Measurements from ENCODE around the gene ETNK1.

DNA sequence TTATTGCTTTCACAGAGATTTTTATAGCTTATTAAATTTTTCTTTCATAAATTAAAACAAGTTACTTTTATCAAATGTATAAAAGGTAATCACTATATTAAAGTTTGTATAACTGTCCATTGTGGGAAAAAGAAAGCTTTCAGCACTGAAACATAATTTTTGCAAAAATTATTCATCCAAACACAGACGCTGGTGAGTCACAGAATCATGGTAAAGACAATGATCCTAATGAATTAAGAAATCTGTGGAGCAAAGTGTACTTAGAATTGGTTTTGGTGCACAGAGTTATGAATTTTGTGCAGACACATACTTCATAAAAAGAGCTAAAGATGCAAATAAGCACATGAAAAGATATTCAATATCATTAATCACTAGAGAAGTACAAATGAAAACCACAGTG is 48.9 kb upstream of the ETNK1 start:
- no peak for TF ChIP-seq RAD21 (conservative IDR thresholded peaks at IDR 0.05 in 1 of 2, IDR thresholded peaks at IDR 0.05 in 1 of 2)
- TF ChIP-seq, protein P1, sequence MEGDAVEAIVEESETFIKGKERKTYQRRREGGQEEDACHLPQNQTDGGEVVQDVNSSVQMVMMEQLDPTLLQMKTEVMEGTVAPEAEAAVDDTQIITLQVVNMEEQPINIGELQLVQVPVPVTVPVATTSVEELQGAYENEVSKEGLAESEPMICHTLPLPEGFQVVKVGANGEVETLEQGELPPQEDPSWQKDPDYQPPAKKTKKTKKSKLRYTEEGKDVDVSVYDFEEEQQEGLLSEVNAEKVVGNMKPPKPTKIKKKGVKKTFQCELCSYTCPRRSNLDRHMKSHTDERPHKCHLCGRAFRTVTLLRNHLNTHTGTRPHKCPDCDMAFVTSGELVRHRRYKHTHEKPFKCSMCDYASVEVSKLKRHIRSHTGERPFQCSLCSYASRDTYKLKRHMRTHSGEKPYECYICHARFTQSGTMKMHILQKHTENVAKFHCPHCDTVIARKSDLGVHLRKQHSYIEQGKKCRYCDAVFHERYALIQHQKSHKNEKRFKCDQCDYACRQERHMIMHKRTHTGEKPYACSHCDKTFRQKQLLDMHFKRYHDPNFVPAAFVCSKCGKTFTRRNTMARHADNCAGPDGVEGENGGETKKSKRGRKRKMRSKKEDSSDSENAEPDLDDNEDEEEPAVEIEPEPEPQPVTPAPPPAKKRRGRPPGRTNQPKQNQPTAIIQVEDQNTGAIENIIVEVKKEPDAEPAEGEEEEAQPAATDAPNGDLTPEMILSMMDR (IDR thresholded peaks at IDR 0.05), result no peak
- TF ChIP-seq REST (IDR thresholded peaks at IDR 0.05), result no peak
- no peak for TF ChIP-seq FOSL2 (IDR thresholded peaks at IDR 0.05)
- TF ChIP-seq FOSL2 (CRISPR knock-in tag; IDR thresholded peaks at IDR 0.05), result no peak
- TF ChIP-seq POLR2A (IDR thresholded peaks at IDR 0.05; ENCODE audit: low read length), result no peak
- TF ChIP-seq JUN (IDR thresholded peaks at IDR 0.05), result no peak
- no peak for TF ChIP-seq MAZ (IDR thresholded peaks at IDR 0.05; ENCODE audit: borderline replicate concordance, low read depth, low read length)
- TF ChIP-seq E2F6 (IDR thresholded peaks at IDR 0.05; ENCODE audit: borderline replicate concordance, low read depth), result no peak
- no peak for TF ChIP-seq EP300 (IDR thresholded peaks at IDR 0.05)
- no peak for TF ChIP-seq CHD2 (IDR thresholded peaks at IDR 0.05; ENCODE audit: low read length, partially characterized antibody)
- TF ChIP-seq, protein P2, sequence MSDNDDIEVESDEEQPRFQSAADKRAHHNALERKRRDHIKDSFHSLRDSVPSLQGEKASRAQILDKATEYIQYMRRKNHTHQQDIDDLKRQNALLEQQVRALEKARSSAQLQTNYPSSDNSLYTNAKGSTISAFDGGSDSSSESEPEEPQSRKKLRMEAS (IDR thresholded peaks at IDR 0.05), result no peak
- TF ChIP-seq ESRRA (IDR thresholded peaks at IDR 0.05; ENCODE audit: borderline replicate concordance, low read length), result no peak
- TF ChIP-seq NPAS2 (CRISPR knock-in tag; IDR thresholded peaks at IDR 0.05; ENCODE audit: borderline replicate concordance), result no peak
